Measurements from ENCODE around the gene SORBS1. TPM values are rescaled to one million over a fixed set of nuclear protein-coding genes. Genes with fewer than 3 reads are reported as not detected.
"Not testable (repeated sequence)": the region's sequence is repeated elsewhere in the genome, so short reads cannot be mapped to it uniquely, and the experiment has no call there.

SORBS1 gene
- total and polyA plus RNA-seq, 3 donors from 2014 or later, result 34.4 to 46.6 (median 38.8) TPM

- TF ChIP-seq CTCF (IDR thresholded peaks at IDR 0.05) (no peak), POLR2A (IDR thresholded peaks at IDR 0.05) (no peak)
- peak overlapping the region; percentile 21 to 36 for H3K27ac ChIP-seq
- H3K27me3 ChIP-seq, result no peaks in the 10 kb centered on the region
- H3K4me1 ChIP-seq, result peaks cover 20% of the 10 kb centered on the region
- DNase-seq, result no peak
- 76 to 80% methylated on average over 5 of the region's 5 CpGs for WGBS, 2 donors
- intact Hi-C loops (cut with DNase I; ENCODE audit: low total_unique reads), result no loop called here
- no peak overlapping the region for H3K4me3 ChIP-seq
- no peaks in the 10 kb centered on the region for H3K9me3 ChIP-seq
- no peaks in the 10 kb centered on the region for H3K36me3 ChIP-seq (ENCODE audit: low read depth, missing control alignments)
Observed at GRCh38 chr10:95469676-95470075, 91.5 kb downstream of the SORBS1 start.

- 53 to 62% methylated on average over 3 of the region's 3 CpGs for WGBS, 2 donors
- no peak overlapping the region for H3K4me3 ChIP-seq
- TF ChIP-seq POLR2A (IDR thresholded peaks at IDR 0.05), result no peak
- no peak for TF ChIP-seq CTCF (IDR thresholded peaks at IDR 0.05)
- no peak for DNase-seq
- intact Hi-C loops (cut with DNase I; ENCODE audit: low total_unique reads), result no loop called here
- peaks cover 17% of the 10 kb centered on the region for H3K4me1 ChIP-seq
- no peaks in the 10 kb centered on the region for H3K36me3 ChIP-seq (ENCODE audit: low read depth, missing control alignments)
- H3K27ac ChIP-seq, result peak overlapping the region; percentile 21 to 36
- H3K9me3 ChIP-seq, result no peaks in the 10 kb centered on the region
- H3K27me3 ChIP-seq, result no peaks in the 10 kb centered on the region
Observed at GRCh38 chr10:95469251-95469650, 91.9 kb downstream of the SORBS1 start.

GRCh38 chr10:95467642-95468041 is 93.5 kb downstream of the SORBS1 start:
- peak overlapping the region in 1 of 2 donors; percentile 36 for H3K27ac ChIP-seq
- intact Hi-C loops (cut with DNase I; ENCODE audit: low total_unique reads); DNase-seq; H3K4me1 ChIP-seq; H3K36me3 ChIP-seq (ENCODE audit: low read depth, missing control alignments); H3K27me3 ChIP-seq; H3K9me3 ChIP-seq; H3K4me3 ChIP-seq: not testable (repeated sequence)
- WGBS, 2 donors, result 95 to 96% methylated on average over 5 of the region's 5 CpGs

GRCh38 chr10:95467162-95467599 is 94.0 kb downstream of the SORBS1 start:
- intact Hi-C loops (cut with DNase I; ENCODE audit: low total_unique reads), result no loop called here
- H3K4me3 ChIP-seq, result no peak overlapping the region
- 38 to 52% methylated on average over 5 of the region's 5 CpGs for WGBS, 2 donors
- no peak for DNase-seq
- H3K27ac ChIP-seq, result peak overlapping the region in 1 of 2 donors; percentile 36
- H3K36me3 ChIP-seq (ENCODE audit: low read depth, missing control alignments), result no peaks in the 10 kb centered on the region
- TF ChIP-seq CTCF (IDR thresholded peaks at IDR 0.05), result no peak
- TF ChIP-seq POLR2A (IDR thresholded peaks at IDR 0.05), result no peak
- H3K4me1 ChIP-seq, result peaks cover 10% of the 10 kb centered on the region
- no peaks in the 10 kb centered on the region for H3K27me3 ChIP-seq
- no peaks in the 10 kb centered on the region for H3K9me3 ChIP-seq

GRCh38 chr10:95466436-95466835 is 94.7 kb downstream of the SORBS1 start:
- Histone ChIP-seq H3K4me1 (peaks cover 10% of the 10 kb centered on the region), H3K27me3 (no peaks in the 10 kb centered on the region), H3K27ac (peak overlapping the region in 1 of 2 donors; percentile 36), H3K9me3 (no peaks in the 10 kb centered on the region), H3K4me3 (no peak overlapping the region), H3K36me3 (ENCODE audit: low read depth, missing control alignments) (no peaks in the 10 kb centered on the region)
- intact Hi-C loops (cut with DNase I; ENCODE audit: low total_unique reads), result no loop called here
- TF ChIP-seq POLR2A (IDR thresholded peaks at IDR 0.05) (no peak), CTCF (IDR thresholded peaks at IDR 0.05) (no peak)
- WGBS, 2 donors, result 92 to 94% methylated on average over 3 of the region's 3 CpGs
- no peak for DNase-seq

Data from testis (tissue), 3 donors.